Raji (cell line): Measurements from ENCODE around the gene RDM1.

ENCODE experiments used
- POLR2A ChIP-seq: IDR thresholded peaks from 2 replicates; pipeline ENCODE4 v1.6.1; 2011; ENCODE audit warnings: low read depth, low read length, control low read depth; ENCODE audit not compliant: insufficient read depth

The RDM1 gene

GRCh38 chr17:35930211-35931065, at the start of gene RDM1:
Gene RDM1, minus strand, starts transcription at chr17:35930773. Its CDS starts 46 bp downstream, at chr17:35930727.
- peak; percentile 56 for TF ChIP-seq POLR2A

GRCh38 chr17:35978346-35978745, 47.8 kb upstream of the RDM1 start:
- TF ChIP-seq POLR2A = no peak

- TF ChIP-seq POLR2A = no peak
These were observed 46.9 kb upstream of the RDM1 start for GRCh38 chr17:35977509-35977908.

- TF ChIP-seq POLR2A = no peak
These were observed 43.0 kb upstream of the RDM1 start for GRCh38 chr17:35973333-35974260.

GRCh38 chr17:35972945-35973332, 42.4 kb upstream of the RDM1 start:
- no peak for TF ChIP-seq POLR2A

GRCh38 chr17:35972535-35972934, 42.0 kb upstream of the RDM1 start:
- TF ChIP-seq POLR2A = no peak

GRCh38 chr17:35972066-35972465, 41.5 kb upstream of the RDM1 start:
- TF ChIP-seq POLR2A = no peak

GRCh38 chr17:35969558-35970380, 39.2 kb upstream of the RDM1 start:
- TF ChIP-seq POLR2A = no peak

GRCh38 chr17:35968520-35969054, 38.0 kb upstream of the RDM1 start:
- no peak for TF ChIP-seq POLR2A

- TF ChIP-seq POLR2A = no peak
These were observed 34.7 kb upstream of the RDM1 start for GRCh38 chr17:35965272-35965671.

GRCh38 chr17:35963663-35964062, 33.1 kb upstream of the RDM1 start:
- TF ChIP-seq POLR2A = no peak

GRCh38 chr17:35953720-35954119, 23.1 kb upstream of the RDM1 start:
- no peak for TF ChIP-seq POLR2A

GRCh38 chr17:35949401-35949800, 18.8 kb upstream of the RDM1 start:
- TF ChIP-seq POLR2A = no peak

- TF ChIP-seq POLR2A = no peak
These were observed 17.5 kb upstream of the RDM1 start for GRCh38 chr17:35948092-35948491.

GRCh38 chr17:35947156-35947585, 16.6 kb upstream of the RDM1 start:
- TF ChIP-seq POLR2A = no peak
